GM18511 (cell line): ENCODE results near the gene CTLA4.

ENCODE experiments used
- ATAC-seq: cut with Tn5 transposase; IDR thresholded peaks from one replicate; pipeline ENCODE4 v1.9.1; 2021; ENCODE audit warnings: mild to moderate bottlenecking, moderate library complexity; ENCODE audit not compliant: unreplicated experiment

Gene CTLA4

GRCh38 chr2:203867561-203868200 lies at the start of gene CTLA4:
Gene CTLA4 (plus strand): TSS chr2:203867771. CDS start chr2:203867943, 172 bp downstream.
- no peak for ATAC-seq

GRCh38 chr2:203818656-203819055 lies 48.9 kb upstream of the CTLA4 start:
- no peak for ATAC-seq

GRCh38 chr2:203819434-203820133 lies 48.0 kb upstream of the CTLA4 start:
- no peak for ATAC-seq

- ATAC-seq = peak; percentile 92
Measured at GRCh38 chr2:203820969-203821368, 46.6 kb upstream of the CTLA4 start.

GRCh38 chr2:203822240-203822639 lies 45.3 kb upstream of the CTLA4 start:
- no peak for ATAC-seq

- no peak for ATAC-seq
Measured at GRCh38 chr2:203823173-203823572, 44.4 kb upstream of the CTLA4 start.

- ATAC-seq = no peak
Measured at GRCh38 chr2:203824057-203824456, 43.5 kb upstream of the CTLA4 start.

- no peak for ATAC-seq
Measured at GRCh38 chr2:203824603-203825002, 43.0 kb upstream of the CTLA4 start.

- ATAC-seq = no peak
Measured at GRCh38 chr2:203826704-203827103, 40.9 kb upstream of the CTLA4 start.

- ATAC-seq = no peak
Measured at GRCh38 chr2:203830304-203831055, 37.1 kb upstream of the CTLA4 start.

- ATAC-seq = no peak
Measured at GRCh38 chr2:203835420-203835819, 32.2 kb upstream of the CTLA4 start.

- no peak for ATAC-seq
Measured at GRCh38 chr2:203835892-203836800, 31.4 kb upstream of the CTLA4 start.

- no peak for ATAC-seq
Measured at GRCh38 chr2:203840655-203841205, 26.8 kb upstream of the CTLA4 start.

- ATAC-seq = no peak
Measured at GRCh38 chr2:203841654-203842053, 25.9 kb upstream of the CTLA4 start.

GRCh38 chr2:203842373-203842772 lies 25.2 kb upstream of the CTLA4 start:
- no peak for ATAC-seq

GRCh38 chr2:203846490-203847105 lies 21.0 kb upstream of the CTLA4 start:
- ATAC-seq = no peak

GRCh38 chr2:203849010-203849409 lies 18.6 kb upstream of the CTLA4 start:
- ATAC-seq = no peak

- no peak for ATAC-seq
Measured at GRCh38 chr2:203852760-203853159, 14.8 kb upstream of the CTLA4 start.

- ATAC-seq = no peak
Measured at GRCh38 chr2:203853271-203853670, 14.3 kb upstream of the CTLA4 start.

- no peak for ATAC-seq
Measured at GRCh38 chr2:203853722-203854121, 13.8 kb upstream of the CTLA4 start.
